Uterus (tissue), 4 donors: Measurements from ENCODE around the gene WDTC1. TPM values are rescaled to one million over a fixed set of nuclear protein-coding genes. Genes with fewer than 3 reads are reported as not detected.
"Not testable (repeated sequence)": the region's sequence is repeated elsewhere in the genome, so short reads cannot be mapped to it uniquely, and the experiment has no call there.

ENCODE experiments used
- DNase-seq, 2 donors: peaks; one replicate each; pipeline ENCODE4 v3.0.0-alpha.2; 2019 to 2020
- H3K27ac ChIP-seq, 2 donors: fragments of 200-600 bp; sonication (generic); 1 replicate in 1 of 2; 2 replicates in 1 of 2; pipeline ENCODE4 v1.5.1; 2016 to 2018
- H3K27me3 ChIP-seq, 2 donors: fragments of 200-600 bp; sonication (generic); one replicate each; pipeline ENCODE4 v1.5.1; 2018 to 2019; ENCODE audit warnings: control low read depth in 1 of 2
- H3K36me3 ChIP-seq, 2 donors: fragments of 200-600 bp; sonication (generic); one replicate each; pipeline ENCODE4 v1.5.1; 2019; ENCODE audit warnings: control low read depth in 1 of 2
- H3K4me1 ChIP-seq, 2 donors: fragments of 200-600 bp; sonication (generic); one replicate each; pipeline ENCODE4 v1.5.1; 2018 to 2019; ENCODE audit warnings: control low read depth in 1 of 2
- H3K4me3 ChIP-seq, 2 donors: fragments of 200-600 bp; sonication (generic); 1 replicate in 1 of 2; 2 replicates in 1 of 2; pipeline ENCODE4 v1.5.1; 2018 to 2019; ENCODE audit warnings: mild to moderate bottlenecking in 1 of 2
- H3K9me3 ChIP-seq, 2 donors: fragments of 200-600 bp; sonication (generic); one replicate each; pipeline ENCODE4 v1.5.1; 2019; ENCODE audit warnings: control low read depth in 1 of 2
- POLR2A ChIP-seq, 2 donors: fragments of 450-650 bp; IDR thresholded peaks; one replicate each; pipeline ENCODE4 v1.6.1; 2016; ENCODE audit warnings: antibody characterized with exemption in 2 of 2, mild to moderate bottlenecking in 1 of 2, moderate library complexity in 1 of 2
- intact Hi-C: fragments of 100-400 bp; cut with DNase I; formaldehyde crosslinking; loops from one replicate; pipeline ENCODE4 v1.15.1; 2023; ENCODE audit warnings: low total_unique reads
- total RNA-seq, 4 donors: library from RNA; depleted of rRNA in 3 of 4; stranded (reverse); fragments of >200 nt in 3 of 4; gene quantifications; one replicate each; pipeline versions ENCODE4 v1.1.0 to v1.2.4, GENCODE V29; 2014 to 2023
- TF ChIP-seq, protein P1 (sequence below), 4 experiments: fragments of 200-600 bp in 2 of 4; fragments of 450-650 bp in 2 of 4; sonication (generic) in 2 of 4; IDR thresholded peaks; one replicate each; pipeline ENCODE4 v1.5.1; 2016 to 2019; ENCODE audit warnings: antibody characterized with exemption in 4 of 4, mild to moderate bottlenecking in 2 of 4, moderate library complexity in 1 of 4
- donor health status: DM: yes; HTN: yes; CAD: no.

The WDTC1 gene
- total RNA-seq, 4 donors from 2014 or later: 5.6 to 45.8 (median 34.2) TPM

- H3K4me1 ChIP-seq: no peaks in the 10 kb centered on the region
- TF ChIP-seq, protein P1, sequence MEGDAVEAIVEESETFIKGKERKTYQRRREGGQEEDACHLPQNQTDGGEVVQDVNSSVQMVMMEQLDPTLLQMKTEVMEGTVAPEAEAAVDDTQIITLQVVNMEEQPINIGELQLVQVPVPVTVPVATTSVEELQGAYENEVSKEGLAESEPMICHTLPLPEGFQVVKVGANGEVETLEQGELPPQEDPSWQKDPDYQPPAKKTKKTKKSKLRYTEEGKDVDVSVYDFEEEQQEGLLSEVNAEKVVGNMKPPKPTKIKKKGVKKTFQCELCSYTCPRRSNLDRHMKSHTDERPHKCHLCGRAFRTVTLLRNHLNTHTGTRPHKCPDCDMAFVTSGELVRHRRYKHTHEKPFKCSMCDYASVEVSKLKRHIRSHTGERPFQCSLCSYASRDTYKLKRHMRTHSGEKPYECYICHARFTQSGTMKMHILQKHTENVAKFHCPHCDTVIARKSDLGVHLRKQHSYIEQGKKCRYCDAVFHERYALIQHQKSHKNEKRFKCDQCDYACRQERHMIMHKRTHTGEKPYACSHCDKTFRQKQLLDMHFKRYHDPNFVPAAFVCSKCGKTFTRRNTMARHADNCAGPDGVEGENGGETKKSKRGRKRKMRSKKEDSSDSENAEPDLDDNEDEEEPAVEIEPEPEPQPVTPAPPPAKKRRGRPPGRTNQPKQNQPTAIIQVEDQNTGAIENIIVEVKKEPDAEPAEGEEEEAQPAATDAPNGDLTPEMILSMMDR (IDR thresholded peaks at IDR 0.05): no peak
- no peak for TF ChIP-seq POLR2A (IDR thresholded peaks at IDR 0.05)
- H3K27me3 ChIP-seq: no peaks in the 10 kb centered on the region
- H3K27ac ChIP-seq: no peak overlapping the region
- no peak for DNase-seq
- H3K9me3 ChIP-seq: no peaks in the 10 kb centered on the region
- H3K4me3 ChIP-seq: no peak overlapping the region
- intact Hi-C loops: no loop called here
- no peaks in the 10 kb centered on the region for H3K36me3 ChIP-seq
These were observed 30.5 kb upstream of the WDTC1 start for GRCh38 chr1:27203946-27204345.

GRCh38 chr1:27207238-27207637 lies 27.2 kb upstream of the WDTC1 start:
- H3K27ac ChIP-seq, H3K9me3 ChIP-seq, intact Hi-C loops, H3K4me3 ChIP-seq, H3K27me3 ChIP-seq, H3K36me3 ChIP-seq, H3K4me1 ChIP-seq, DNase-seq: not testable (repeated sequence)

GRCh38 chr1:27208143-27208850 lies 26.1 kb upstream of the WDTC1 start:
- H3K9me3 ChIP-seq, H3K4me3 ChIP-seq, intact Hi-C loops, DNase-seq, H3K27me3 ChIP-seq, H3K27ac ChIP-seq, H3K4me1 ChIP-seq, H3K36me3 ChIP-seq: not testable (repeated sequence)

- intact Hi-C loops: no loop called here
- TF ChIP-seq, protein P1 (IDR thresholded peaks at IDR 0.05): no peak
- TF ChIP-seq POLR2A (IDR thresholded peaks at IDR 0.05): no peak
- DNase-seq: no peak
- H3K9me3 ChIP-seq: no peaks in the 10 kb centered on the region
- no peak overlapping the region for H3K4me3 ChIP-seq
- no peak overlapping the region for H3K27ac ChIP-seq
- no peaks in the 10 kb centered on the region for H3K4me1 ChIP-seq
- no peaks in the 10 kb centered on the region for H3K27me3 ChIP-seq
- no peaks in the 10 kb centered on the region for H3K36me3 ChIP-seq
These were observed 18.0 kb upstream of the WDTC1 start for GRCh38 chr1:27216466-27216865.

DNA sequence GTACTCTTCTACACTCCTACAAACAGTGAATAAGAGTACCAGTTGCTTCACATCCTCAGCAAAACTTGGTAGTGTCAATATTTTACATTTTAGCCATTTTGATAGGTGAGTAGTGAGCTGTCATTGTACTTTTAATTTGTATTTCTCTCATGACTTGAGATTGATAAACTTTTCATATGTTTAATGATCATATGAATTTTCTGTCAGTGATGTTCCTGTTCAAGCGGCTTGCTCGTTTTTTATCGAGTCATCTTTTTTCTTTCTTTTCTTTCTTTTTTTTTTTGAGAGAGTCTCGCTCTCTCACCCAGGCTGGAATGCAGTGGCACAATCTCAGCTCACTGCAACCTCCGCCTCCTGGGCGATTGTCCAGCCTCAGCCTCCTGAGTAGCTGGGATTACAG lies 17.0 kb upstream of the WDTC1 start:
- Histone ChIP-seq H3K4me1 (no peaks in the 10 kb centered on the region), H3K36me3 (no peaks in the 10 kb centered on the region), H3K27me3 (no peaks in the 10 kb centered on the region), H3K9me3 (no peaks in the 10 kb centered on the region), H3K27ac (no peak overlapping the region), H3K4me3 (no peak overlapping the region)
- intact Hi-C loops: no loop called here
- no peak for TF ChIP-seq POLR2A (IDR thresholded peaks at IDR 0.05)
- TF ChIP-seq, protein P1 (IDR thresholded peaks at IDR 0.05): no peak
- no peak for DNase-seq

GRCh38 chr1:27218736-27219135 lies 15.7 kb upstream of the WDTC1 start:
- TF ChIP-seq POLR2A (IDR thresholded peaks at IDR 0.05): no peak
- TF ChIP-seq, protein P1 (IDR thresholded peaks at IDR 0.05): no peak
- Histone ChIP-seq H3K9me3 (no peaks in the 10 kb centered on the region), H3K27ac (no peak overlapping the region), H3K36me3 (no peaks in the 10 kb centered on the region), H3K4me3 (no peak overlapping the region), H3K4me1 (no peaks in the 10 kb centered on the region), H3K27me3 (no peaks in the 10 kb centered on the region)
- no peak for DNase-seq
- intact Hi-C loops: no loop called here
